Measurements from ENCODE around the gene SREBF2.

The SREBF2 gene

DNA sequence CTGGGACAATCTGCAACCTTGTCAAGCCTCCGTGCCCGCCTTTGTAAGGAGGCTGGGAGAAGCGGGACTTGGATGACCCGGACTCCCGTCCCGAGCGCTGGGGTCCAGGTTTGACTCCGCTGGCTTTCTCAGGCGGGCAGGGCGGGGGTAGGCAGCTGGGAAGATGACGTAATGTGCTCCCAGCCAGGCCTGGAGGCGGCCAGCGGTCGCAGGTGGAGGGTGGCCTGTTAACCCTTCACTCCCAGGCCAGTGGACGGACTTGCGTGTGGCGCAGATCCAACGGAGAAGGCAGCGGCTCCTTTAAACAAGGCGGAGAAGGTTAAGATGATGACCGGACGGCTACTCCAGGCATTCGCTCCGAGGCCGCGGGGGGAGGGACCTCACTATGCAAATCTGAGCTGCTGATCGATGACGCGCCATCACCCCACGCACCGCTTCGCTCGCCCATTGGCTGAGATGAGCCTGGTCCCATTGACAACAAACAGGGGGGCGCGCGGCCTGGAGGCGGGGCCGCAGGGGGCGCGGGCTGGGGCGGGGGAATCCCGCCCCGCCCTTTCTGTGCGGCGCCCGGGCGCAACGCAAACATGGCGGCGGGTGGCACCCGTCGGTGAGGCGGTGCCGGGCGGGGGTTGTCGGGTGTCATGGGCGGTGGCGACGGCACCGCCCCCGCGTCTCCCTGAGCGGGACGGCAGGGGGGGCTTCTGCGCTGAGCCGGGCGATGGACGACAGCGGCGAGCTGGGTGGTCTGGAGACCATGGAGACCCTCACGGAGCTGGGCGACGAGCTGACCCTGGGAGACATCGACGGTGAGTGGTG, at the start of gene SREBF2:
Gene SREBF2 (plus strand): TSS at position 553 of the 816 bp plus-strand sequence. CDS start 166 bp downstream, at position 719.
- peak; percentile 100 for DNase-seq

DNA sequence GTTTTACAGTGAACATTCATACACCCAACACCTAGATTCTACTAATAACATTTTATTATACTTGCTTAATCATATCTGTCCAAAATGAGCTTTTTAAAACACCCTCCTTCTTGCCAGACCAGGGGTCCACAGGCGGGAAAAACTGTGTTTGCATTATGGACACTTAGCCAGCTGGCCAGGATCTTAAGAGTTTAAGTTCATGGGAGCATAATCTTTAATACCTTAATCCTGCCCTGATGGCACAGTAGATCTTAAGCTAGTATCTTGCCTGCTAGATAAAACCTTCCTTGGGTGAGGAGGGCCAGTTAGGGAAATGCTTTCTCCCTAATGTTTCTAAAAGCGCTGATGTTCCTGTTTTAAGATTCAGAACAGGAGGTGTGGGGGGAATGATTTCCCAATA, 45.6 kb upstream of the SREBF2 start:
- no peak for DNase-seq

DNA sequence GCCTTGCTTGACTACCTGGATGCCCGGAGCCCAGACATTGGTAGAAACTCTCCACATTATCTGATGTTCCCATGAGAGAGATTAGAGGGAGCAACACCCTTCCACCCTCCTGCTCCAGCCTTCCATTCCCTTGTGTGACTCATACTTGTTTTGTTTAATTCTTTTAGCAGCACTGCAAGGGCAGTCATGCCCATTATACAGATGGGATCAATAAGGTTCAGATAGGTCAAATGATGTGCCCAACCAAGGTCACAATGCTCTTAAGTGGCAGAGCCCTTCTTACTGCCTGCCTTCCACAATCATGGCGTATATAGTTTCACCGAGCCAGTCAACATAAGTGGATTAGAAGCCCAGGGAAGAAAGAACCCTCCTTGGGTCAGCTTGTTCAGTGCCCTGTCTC, 39.0 kb upstream of the SREBF2 start:
- no peak for DNase-seq

DNA sequence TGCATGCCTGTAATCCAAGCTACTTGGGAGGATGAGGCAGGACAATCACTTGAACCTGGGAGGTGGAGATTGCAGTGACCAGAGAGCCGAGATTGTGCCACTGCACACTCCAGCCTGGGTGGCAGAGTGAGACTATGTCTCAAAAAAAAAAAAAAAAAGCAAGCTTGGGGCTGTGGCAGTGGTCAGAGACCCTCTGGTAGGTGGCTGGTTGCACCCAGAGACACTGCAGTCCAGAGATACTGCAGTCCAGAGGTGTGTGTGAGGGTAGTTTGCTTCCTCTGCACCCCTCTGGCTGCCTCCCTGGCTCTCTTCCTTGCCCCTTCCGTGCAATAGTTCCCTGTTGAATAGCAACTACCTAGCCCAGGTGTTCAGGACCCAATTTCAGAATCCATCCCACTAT, 34.2 kb upstream of the SREBF2 start:
- no peak for DNase-seq

DNA sequence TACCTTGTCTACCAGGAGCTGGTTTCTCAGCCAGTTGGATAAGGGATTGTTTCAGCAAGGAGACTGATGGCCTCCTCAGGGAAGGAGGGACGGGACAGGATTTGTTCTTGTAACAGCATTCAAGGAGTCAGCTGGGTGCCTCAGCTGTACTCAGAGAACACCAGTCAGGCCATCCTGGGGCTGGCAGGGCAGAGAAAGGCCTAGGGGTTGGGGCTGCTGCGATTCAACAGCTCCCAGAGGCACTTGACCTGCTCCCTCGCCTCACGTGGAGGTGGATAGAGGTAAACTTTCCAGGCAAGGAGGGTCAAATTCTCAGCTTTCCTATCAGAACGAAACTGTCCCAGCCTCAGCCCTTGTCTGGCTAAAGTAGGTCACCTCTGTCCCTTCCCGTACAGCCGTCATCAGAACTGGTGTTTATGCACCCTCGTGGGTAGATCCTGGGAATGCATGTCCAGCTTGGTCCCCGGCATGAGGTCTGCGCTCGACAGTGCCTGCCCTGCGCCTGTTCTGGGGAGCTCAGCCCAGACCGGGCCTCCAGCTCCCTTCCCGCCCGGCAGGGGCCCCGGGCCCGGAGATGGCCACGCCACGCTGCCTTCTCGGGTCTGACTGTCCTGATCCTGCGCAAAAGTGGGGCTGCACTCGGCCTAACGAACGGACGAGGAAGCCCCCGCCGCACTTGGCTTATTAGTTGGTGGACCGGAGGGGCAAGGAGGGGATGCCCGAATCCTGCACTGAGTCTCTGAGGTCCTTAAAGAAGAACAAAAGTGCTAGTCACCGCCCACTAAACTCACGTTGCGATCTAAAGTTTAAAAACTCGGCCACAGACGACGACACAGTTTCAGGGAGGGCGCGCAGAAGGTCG, 33.2 kb upstream of the SREBF2 start:
- DNase-seq = peak; percentile 20

DNA sequence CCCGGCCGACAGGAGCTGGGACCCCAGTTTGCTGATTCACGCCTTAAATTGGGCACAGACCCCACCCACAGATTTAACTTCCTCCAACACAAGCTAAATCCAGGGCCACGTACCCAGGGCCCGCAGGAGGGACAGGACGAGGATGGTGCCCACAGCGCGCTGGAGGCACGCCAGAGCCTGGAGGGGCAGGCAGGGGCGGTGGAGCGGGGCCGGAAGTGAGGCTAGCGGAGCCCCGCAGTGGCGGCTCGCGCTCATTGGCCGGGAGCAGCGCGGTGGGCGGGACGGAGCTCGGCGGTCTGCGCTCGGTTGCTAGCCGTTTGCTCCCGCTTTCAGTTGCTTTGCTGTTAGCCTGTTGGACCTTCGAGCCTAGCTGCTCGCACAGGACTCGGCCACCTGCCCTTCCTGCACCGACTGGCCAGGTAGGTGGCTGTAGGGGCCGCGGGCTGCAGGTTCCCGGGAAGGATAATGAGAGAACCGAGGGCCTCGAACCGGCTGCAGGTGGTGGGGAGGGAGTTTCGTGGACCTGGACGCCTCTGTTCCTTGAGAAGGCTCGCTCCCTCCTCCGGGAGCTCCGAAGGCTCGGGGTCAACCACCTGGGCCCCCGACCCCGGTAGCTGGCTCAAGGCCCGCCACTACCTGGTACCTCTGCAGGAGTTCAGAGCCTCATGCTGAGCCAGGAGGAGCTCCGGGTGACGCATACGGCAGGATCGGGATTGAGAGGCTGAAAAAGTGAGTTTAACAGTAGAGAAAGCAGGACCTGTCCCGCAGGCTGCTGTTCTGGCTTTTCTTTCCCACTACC, 32.4 kb upstream of the SREBF2 start, which contains the start of gene CCDC134:
Gene CCDC134 (plus strand): TSS at position 332 of the 799 bp plus-strand sequence. CDS start 8,212 bp downstream, outside the sequence.
- DNase-seq = peak; percentile 95

DNA sequence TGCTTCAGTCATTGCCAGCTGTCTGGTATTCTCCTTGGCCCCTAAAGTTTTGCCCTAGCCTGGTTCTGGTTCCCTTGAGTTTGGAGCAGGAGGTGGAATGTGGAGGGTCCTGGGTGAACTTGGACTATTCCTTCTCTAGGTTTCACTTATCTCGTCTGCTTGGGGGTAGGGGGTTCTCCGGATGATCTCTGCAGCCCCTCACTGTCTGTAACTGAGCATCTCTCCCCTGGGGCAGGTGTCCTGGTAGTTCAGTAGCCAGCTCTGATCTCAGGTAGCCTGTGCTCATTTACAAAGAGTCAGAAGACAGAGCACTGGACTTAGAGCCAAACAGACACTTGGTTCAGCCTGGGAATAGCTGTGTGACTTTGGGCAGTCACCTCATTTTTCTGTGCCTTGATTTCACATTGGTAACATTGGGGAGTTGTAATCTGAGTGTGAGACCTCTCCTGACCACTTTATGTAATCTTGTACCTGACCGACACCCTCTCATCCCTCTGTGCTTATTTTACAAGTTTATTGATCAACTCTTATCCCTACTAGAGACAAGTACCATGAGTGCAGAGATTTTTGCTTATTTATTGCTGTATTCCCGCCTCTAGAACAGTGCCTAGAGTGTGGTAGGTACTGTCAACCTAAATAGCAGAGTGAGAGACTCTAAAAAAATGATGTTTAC, 31.6 kb upstream of the SREBF2 start:
- no peak for DNase-seq

DNA sequence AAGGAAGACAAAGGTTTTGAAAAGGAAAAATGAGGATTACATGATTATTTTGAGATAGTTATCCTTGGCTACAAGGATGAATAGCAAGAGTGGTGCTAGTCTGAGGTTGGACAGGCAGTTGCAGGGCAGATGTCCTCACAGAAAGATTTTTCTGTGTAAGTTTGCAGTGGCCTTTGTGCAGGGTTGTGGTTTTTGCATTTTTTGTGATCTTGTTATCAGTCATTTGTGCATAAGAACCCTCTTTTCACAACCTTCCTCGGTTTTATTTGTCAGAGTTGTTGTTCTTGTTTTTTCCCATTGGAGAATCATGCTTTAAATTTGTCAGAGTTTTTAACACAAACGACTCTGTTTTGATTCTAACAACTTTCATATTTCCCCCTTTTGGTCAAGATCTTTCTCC, 31.0 kb upstream of the SREBF2 start:
- DNase-seq = no peak

DNA sequence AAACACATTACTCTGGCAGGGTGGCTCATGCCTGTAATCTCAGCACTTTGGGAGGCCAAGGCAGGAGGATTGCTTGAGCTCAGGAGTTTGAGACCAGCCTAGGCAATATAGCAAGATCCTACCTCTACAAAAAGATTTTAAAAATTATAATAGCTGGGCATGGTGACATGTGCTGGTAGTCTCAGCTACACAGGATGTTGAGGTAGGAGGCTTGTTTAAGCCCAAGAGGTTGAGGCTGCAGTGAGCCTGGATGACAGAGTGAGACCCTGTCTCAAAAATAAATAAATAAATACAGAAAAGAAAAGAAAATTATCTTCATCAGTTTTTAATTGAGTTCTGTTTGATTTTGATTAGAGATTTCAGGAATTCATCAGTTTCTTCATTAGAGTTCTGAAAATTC, 27.3 kb upstream of the SREBF2 start:
- no peak for DNase-seq

DNA sequence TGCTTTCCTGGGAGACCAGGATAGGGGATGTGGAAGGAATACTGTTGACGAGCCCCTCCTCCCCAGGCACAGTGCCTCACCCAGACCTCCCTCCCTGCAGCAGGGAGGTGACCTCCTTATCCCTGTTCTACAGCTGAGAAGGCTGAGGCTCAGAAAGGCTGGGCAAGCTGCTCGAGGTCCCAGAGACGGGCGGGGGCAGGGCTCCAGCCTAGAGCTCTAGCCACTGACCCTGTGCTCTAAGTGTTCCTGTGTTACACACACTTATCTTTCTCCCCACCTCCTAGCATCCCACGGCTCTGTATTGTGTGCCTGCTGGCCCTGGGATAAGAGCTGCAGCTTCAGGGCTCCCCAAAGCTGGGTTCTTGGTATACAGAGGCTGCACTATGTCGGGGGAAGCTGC, 24.5 kb upstream of the SREBF2 start:
- peak; percentile 79 for DNase-seq

DNA sequence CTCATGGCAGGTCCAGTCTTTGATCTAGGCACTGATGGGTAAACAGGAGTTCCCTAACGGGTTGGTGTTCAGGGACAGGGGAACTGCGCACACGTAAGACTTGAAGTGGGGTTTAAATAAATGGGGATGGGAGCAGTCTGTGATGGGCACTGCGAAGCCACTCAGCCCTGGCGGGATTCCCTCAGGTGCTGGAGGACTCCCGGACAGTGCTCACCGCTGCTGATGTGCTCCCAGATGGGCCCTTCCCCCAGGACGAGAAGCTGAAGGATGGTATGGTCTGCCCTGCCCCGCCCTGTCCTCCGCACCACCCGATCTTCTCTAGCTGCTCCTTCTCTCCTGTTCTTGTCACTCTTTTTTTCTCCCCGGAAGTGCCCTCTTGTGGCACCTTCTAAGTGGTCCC, 22.9 kb upstream of the SREBF2 start:
- DNase-seq = no peak

DNA sequence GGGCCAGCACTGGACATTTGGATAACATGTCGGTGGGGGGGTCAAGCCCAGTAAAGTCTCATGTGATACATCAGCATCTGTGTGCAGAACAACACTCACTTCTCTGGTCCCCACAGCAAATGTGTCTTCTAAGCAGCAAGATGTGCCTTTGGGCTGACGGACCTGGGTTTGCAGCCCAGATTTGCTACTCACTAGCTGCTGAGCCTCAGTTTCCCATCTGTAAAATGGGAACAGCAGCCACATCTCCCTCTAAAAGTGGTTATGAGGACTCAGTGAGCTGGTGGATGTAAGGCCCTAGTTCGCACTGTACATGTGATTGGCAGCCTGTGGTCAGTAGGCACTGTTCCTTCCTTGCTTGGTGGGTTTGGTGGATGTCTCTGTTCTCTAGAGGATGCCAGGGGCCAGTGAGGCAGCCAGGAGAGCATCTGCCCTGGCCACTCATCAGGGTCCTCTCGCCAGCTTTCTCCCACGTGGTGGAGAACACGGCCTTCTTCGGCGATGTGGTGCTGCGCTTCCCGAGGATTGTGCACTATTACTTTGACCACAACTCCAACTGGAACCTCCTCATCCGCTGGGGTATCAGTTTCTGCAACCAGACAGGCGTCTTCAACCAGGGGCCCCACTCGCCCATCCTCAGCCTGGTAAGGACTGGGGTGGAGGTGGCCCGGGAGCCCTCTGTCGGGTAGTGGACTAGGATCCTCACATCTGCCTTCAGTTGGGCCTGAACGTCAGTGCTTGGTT, 19.9 kb upstream of the SREBF2 start:
- DNase-seq = no peak

DNA sequence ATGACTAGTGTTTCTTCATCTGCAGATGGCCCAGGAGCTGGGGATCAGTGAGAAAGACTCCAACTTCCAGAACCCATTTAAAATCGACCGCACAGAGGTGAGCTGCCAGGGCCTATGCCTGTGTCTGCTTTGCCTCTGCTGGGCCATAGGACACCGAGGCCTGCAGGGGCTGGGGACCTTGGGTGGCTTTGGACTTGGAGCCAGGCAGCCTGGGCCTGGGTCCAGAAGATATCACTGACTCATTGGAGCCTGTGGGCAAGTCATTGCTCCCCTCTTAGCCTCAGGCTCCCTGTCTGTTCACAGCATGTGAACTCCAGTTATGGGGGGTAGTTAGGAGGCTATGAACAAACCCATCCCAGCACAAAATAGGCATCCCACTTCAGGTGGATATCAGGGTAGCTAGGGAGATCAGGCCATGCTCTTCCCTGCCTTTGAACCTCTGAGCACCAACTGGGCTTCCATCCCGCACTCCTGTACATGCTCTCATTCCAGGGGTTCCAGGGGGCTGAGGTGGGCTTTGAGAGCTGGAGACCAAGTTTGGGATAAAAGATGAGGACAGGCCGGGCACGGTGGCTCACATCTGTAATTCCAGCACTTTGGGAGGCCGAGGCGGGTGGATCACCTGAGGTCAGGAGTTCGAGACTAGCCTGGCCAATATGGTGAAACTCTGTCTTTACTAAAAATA, 19.0 kb upstream of the SREBF2 start:
- no peak for DNase-seq

DNA sequence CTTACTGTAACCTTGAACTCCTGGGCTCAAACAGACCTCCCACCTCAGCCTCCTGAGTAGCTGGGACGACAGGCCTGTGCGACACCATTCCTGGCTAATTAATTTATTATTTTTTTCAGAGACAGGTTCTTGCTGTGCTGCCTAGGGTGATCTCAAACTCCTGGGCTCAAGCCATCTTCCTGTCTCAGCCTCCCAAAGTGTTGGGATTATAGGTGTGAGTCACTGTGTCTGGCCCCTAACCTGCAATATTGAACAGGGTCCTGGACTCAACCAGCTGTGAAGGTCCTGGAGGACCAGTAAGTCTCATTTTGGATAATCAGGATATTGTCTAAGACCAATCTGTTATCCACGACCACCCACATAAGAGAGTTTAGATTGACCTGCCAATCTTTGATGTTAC, 17.2 kb upstream of the SREBF2 start:
- DNase-seq = no peak

DNA sequence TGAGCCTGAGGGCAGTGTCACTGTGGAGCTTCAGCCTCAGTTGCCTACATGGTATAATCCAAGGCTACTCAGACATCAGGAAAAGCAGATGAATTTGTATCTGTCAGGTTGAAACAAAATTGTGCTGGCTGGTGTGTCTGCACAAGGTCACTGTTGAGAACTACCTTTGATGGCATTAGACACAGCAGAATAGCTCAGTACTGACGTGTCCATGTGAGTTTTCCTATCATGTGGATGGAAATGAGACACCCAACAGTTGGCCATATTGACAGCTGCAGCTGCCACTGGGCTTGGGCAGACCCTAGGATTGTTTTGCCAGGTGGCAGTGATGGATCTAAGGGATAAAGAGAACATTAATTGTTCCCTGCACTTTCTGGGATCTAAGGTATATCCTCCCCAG, 16.7 kb upstream of the SREBF2 start:
- DNase-seq = no peak

DNA sequence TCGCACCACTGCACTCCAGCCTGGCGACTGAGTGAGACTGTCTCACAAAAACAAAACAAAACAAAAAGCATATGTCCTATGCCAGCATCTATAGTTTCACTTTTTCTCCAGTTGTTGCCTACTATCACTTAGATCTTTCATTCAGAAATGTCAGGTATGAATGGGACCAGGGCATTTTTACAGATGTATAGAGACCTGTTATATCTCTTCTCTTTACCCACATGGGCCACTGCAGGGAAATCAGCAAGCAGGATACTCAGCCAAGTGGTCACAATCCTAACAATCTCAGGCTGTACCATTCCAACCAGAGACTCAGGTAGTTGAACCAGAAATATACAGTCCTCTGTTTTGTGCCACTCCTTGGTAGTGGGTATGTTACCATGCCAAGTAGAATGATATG, 16.0 kb upstream of the SREBF2 start:
- no peak for DNase-seq

DNA sequence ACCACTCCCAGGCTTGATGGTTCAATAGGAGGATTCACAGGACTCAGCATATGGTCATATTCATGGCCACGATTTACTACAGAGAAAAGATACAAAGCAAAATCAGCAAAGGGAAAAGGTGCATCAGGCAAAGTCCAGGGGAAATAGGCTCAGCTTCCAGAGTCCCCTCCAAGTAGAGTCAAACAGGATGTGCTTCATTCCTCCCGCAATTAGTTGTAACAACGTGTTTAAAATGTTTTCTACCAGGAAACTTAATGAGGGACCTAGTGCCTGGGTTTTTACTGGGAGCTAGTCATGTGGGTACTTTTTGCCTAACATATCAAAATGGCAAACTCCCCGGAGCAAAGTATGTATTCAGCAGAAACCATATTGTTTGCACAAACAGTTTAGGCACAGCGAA, 14.9 kb upstream of the SREBF2 start:
- no peak for DNase-seq

DNA sequence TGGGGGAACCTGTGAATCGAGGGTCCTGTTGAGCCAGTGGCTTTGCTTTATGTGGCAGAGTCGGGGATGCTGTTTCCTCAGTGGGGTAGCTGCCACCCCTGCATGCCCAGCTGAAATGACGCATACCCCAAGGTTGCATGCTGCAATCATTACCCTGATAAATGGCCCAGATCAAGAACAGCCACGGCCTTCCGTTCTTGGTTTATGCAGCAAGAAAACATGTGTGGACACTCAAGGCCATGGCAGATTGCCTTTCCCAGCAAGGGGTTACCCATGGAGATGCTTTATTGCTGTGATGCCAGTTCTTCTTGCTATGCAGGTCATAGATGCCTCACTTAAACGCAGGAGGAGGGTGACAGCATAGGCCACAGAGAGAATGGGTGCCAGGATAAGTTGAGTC, 14.3 kb upstream of the SREBF2 start:
- no peak for DNase-seq

DNA sequence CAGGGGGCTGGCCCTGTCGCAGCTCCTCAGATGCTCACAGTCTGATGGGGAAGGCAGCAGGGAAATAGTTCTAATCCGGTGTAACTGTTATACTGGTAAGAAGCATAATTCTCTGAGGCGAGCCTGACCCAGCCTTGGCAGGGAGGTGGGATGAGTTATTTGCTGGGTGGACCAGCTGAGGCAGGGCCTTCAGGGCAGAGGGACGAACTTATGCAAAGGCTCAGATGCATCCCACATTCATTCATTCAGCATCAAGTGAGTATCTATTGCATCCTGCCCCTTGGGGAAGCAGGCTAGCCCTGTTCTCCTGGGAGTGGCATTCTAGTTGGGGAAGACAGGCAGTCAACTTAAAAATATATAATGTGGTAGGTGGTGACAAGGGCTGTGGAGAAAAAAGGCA, 13.6 kb upstream of the SREBF2 start:
- DNase-seq = no peak

DNA sequence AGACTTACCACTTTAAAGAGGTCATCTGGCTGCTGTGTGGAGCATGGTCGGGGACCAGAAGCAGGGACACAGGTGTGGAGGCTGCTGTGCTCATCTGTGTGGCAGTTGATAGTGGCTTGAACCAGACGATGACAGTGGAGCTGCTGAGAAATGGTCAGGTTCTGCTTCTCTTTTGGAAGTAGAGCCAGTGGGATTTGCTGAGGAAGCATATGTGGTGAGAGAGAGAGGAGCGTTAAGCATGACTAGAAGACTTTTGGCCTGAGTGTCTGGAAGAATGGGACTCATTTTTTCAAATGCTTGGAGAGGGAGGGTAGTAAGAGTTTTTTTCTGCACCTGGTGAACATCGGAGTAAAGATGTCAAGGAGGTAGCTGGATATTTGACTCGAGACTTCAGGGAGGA, 12.5 kb upstream of the SREBF2 start:
- no peak for DNase-seq

All from hematopoietic multipotent progenitor cell treated with erythropoietin and hydrocortisone succinate and interleukin-3 and kit ligand, for 6 days (in vitro differentiated cells).